ENCODE data around the gene MYADML2. TPM values are rescaled to one million over a fixed set of nuclear protein-coding genes. Genes with fewer than 3 reads are reported as not detected.

Gene MYADML2
- total and polyA plus RNA-seq, 2 of the 8 experiments (the other 6 are each of a cell fraction or from before 2014, with no cell fraction given) = 0.26 to 0.47 TPM

GRCh38 chr17:81947189-81947588, at the start of gene MYADML2 (continued):
- no peak for TF ChIP-seq CHD2 (IDR thresholded peaks at IDR 0.05; ENCODE audit: low read length)
- TF ChIP-seq E2F6 (IDR thresholded peaks at IDR 0.05) = no peak
